Eye (tissue), 1 donor: ENCODE data around the gene MEOX2.

Experiments
- DNase-seq: peaks from one replicate; pipeline ENCODE4 v3.0.0-alpha.2; 2015

Gene MEOX2

DNA sequence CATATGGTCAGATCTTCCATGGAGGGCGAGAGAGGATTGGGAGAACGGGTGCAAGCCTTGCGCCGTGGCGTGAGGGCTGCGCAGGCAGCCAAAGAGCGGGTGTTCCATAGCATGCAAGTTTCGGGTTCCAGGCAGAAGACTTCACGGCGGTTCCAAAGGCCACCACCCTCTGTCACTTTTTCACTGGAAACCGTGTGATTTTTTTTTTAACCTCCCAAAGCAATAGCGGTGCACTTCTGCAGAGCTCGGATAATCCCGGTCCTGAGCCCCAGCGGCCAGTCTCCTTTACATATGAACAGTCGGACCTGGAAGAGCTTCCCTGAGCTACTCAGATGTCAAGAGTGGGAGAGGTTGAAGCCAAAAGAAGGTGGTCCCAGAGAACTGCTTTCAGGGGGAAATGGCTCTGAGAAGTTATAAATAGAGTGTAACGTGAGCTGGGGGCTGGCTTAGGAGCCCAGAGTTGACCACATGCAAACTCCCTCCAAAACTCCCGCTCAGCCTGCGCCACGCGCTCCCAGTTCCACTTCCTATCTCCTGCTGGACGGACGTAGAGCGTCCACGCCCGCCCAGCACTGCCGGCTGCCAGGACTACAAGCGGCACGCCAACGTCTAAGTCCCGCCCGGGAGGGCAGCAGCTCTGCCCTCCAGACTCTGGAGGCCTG lies at the start of gene MEOX2:
Gene MEOX2 (minus strand): TSS at position 389 of the 662 bp plus-strand sequence. CDS start 281 bp downstream, at position 108.
- DNase-seq, result peak; percentile 82

DNA sequence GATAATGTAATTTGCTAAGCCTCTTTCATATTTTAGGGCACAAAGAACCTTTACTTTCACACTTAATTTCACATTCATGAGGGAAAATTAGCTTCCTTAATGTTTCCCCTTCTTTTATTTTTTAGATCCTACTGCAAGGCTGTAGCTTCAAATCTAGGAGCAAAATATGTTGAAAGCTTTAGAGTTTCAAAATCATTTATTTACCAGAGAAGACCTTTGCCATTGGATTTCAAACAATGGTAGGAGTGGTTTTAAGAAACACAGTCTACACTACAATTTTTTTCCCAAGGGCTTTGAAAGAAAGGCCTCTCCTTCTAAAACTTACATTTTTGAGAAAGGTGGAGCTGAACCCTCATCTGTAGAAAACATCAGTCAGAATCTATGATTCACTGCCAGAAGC lies 43.3 kb upstream of the MEOX2 start:
- no peak for DNase-seq

DNA sequence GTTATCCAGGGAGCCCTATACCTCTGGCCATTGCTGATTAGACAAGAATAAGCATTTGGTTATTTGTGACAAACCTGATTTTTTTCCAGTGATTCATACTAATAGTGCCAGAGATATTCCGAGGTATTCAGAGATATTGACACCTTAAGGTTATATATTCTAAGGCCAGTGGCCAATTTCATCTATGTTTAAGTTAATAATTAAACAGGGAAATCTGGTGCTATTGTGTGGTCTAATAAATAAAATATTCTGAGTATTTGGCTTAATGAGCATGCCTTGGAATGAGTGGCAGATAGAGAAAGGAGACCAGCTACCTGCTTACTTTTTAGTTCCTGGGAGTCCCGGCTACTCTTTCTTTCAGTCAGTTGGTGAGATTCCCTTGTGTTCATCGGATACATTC lies 38.6 kb upstream of the MEOX2 start:
- no peak for DNase-seq

DNA sequence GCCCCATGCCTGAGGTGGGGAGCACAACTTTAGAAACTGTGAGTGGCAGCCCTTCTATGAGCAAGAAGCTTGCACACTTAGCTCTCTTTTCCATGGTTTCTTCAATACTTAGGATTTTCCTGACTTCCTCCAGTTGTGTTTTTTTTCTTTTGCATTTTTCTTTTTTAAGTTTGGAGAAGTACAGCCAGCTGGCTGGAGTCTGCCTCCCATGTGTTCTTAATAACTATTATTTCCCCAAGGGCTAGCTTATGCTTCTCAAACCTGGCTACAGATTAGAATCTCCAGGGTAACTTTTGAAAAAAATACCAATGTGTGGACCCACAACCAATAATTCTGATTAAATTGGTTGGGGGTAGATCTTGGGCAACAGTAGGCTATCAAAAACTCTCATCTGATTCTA lies 37.4 kb upstream of the MEOX2 start:
- no peak for DNase-seq

DNA sequence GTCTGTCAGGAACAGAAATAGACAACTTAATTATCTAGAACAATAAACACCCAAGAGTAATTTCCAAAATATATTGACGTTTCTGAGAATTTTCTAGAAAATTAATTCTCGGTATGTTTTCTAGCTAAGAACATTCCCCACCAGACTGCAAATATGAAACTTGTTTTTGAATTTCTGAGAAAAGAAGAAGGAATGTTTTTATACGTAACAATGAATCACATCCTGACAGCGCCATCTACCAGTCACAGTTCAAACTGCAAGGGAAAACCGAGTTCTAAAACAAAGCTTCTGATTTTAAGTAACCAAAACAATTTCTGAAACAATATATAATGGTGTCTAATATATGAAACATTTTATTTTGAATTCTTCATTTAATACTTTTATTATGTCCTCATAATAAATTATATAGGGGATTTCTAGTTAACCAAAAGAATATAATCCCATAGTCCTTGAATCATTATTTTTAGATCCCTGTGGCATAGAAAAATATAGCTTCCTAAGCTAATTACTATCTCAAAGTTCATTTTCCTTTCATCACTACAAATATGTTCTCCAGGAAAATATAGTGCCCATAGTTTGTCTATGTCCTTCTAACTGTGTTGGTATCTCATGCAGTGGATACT lies 34.5 kb upstream of the MEOX2 start:
- DNase-seq, result peak; percentile 29

DNA sequence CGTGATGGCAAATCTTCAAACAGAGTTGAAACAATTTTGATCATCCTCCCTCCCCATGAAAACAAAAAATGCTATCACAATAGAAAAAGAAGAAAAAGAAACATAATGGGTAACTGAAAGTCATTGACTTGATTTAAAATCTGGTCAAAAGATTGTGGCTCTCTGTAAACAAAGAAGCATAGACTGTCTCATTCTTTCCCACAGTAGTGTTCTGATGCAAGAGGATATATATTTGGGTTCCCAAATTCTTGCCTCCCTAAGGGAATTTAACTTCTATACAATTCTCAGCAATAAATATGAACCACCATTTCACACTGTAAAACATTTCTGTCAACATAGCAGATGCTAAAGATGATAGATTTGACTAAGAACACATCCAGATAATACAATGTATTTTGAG lies 32.8 kb upstream of the MEOX2 start:
- DNase-seq, result no peak

DNA sequence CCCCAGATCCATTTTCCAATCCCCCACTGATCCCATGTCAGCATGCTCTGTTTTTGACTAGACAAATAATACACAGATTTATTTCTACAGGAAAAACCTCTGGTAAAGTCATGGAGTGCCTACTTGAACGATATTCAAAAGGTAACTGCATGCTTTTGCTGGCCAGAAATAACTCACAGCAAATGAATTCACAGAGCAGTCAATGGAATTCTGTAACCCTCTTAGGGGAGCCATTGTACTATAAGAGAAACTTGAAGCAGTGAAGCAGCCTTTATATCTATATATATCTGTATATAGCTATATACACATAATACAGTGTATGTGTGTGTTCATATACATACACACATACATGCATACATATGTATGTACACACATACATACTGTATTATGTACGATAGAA lies 29.0 kb upstream of the MEOX2 start:
- DNase-seq, result no peak

DNA sequence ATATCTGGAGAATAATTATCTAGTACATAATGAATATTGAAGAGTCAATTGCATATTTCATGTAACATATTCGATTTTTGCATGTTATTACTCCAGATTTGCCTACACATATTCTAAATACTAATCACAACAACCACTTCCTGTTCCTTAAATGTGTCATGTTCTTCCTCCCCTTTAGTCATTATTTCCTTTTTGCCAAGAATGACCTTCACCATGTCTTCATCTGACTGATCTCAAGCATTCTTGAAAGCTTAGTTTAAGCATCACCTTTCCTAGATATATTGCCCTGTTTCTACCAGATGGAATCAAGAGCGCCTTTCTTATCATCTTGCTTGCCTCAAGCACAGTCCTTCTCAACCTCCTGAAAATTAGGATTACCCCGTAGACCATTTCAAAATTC lies 23.5 kb upstream of the MEOX2 start:
- no peak for DNase-seq

DNA sequence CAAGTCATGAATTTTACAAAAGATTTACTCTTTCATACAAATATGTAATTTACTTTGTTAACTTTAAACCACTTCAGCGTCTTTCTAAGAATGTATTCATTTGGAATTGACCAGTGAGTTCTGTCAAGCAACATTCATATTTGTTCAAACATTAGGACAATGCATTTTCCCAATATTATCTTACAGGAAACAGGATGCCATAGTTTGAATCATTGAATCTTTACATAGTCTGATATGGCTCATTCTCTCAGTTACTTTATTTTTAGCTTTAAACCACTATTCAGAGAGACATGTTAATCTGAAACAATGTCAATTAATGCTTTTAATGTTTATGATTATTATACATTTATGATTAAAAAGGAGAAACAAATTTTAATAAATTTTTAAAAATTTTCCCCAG lies 21.1 kb upstream of the MEOX2 start:
- DNase-seq, result no peak

DNA sequence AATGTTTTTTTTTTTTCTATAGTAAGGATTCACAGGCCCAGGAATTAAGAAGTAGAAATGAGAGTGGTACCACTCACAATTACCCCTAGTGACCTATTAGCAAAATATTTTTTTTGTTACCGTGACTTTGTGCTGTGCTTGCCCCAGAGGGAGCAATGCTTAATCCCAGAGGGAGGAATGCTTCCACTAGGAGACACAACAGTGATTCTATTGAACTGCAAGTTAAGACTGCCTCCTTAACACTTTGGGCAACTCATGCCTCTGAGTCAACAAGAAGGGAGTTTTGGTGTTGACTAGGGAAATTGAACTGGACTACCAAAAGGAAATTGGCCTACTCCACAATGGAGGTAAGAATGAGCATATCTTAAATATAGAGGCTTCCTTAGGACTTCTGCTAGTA lies 17.2 kb upstream of the MEOX2 start:
- no peak for DNase-seq

DNA sequence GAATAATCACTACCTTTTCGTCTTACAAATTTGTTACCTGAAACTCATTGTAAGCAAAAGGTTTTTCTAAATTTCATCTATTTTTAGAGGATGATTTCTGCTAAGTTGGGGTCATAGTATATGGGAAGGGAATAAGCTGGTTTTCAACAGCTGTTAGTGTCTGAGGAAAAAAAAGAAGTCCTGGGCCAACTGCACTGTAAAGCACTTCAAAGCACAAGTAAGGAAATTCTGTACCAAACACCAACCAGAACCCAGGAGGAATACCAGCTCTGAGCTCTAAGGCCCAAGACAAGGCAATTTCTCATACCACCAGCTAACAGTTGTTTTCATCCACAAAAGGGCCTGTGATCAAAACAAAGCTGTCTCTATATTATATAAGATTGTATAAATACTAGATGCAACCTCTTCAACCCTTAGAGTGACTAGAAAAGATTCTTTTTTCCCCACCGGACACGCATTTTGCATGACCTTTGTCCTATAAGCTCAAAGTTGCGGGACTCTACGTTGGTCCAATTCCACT lies 6.1 kb upstream of the MEOX2 start:
- no peak for DNase-seq

DNA sequence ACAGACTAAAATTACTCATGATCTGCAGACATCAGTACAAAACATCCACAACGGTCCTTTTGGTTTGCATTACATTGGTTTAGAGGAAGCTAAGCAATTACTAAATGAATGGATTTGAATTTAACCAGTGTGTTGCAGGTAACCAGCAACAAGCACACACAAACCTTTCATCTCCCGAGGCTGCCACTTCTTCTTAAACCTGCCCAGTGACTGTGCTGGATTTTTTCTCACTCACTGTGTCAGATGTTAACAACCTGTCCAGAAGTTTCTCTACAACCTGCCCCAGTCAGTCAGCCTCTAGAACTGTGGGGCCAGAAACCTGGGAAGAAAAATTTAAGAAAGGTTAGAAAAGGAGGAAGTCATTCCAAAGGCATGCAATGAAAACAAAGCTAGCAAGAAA lies 2.4 kb upstream of the MEOX2 start:
- DNase-seq, result peak; percentile 23

DNA sequence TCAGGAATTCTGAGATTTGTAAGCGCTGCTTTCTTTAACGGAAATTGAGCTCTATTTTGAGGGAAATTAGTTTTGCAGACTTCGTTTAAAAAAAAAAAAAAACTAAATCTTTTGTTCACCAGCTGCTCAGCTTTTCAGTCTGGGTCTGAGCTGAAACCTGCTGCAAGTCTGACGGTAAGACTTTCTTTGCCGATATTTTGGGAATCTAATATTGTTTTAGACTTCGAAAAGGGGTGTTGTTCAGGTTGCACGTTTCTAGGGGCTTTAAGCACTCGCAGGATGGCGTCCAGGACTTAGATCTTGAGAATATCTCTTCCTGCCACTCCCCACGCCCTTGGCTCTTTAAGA lies 1.8 kb upstream of the MEOX2 start:
- DNase-seq, result peak; percentile 48

DNA sequence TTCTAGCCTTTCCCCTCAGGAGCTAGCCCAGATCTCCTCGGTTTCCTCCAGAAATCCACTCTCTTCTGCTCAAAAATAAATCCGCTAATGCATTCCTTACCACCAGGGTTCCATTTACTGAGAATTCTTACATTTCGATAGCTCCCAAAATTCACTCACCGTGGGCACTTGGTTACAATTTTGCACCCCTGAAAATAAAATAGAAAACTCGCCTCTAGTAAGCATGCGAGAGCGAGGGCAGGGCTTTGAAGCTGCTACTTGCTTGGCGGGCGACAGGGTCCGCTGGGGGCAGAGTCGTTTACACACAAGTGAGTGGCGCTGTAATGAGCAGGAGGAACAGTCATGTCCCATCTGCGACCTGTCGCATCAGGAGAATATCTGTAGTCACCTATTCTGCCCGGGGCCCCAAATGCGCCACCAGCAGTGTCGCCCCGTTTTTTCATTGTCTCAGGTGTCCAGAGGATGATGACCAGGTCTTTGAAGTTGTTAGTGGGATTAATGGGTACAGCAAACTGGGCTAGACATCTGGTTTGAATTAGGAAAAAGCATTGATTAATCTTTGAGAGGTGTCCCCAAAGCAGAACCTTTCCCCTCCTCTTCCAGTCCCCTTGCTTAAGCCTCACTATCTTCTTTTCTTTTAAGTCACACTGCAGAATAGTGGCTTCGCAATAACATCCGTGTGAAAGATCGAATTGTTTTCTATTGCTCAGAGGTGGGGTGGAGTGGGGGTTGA lies 1.2 kb upstream of the MEOX2 start:
- peak; percentile 83 for DNase-seq

DNA sequence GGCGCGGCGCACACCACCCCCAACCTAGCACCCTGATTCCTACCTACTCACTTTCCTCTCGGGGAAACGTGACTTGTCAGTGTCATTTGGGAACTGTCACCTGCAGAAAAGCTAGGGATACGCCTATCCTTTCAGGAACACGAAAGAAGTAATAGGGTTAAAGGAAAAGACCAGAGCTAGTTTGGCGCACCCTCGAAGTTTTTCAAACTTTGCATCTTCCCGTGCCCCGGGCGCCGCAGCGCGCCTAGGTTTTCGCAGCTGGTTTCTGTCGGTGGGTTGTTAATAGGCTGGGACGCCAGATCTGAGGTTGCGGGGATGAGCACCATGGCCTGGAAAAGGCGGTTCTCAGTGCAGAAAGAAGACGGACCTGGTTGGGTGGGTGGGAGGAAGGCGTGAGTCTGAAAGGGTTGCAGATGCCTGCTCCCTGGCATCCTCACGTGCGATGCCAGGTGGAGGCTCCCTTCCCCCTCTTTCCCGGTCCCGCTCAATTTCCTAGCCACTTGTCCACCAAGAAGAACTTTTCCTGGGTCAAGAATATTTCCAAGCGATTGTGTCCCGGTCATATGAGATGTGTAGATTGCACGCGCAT lies 568 bp upstream of the MEOX2 start:
- DNase-seq, result no peak

DNA sequence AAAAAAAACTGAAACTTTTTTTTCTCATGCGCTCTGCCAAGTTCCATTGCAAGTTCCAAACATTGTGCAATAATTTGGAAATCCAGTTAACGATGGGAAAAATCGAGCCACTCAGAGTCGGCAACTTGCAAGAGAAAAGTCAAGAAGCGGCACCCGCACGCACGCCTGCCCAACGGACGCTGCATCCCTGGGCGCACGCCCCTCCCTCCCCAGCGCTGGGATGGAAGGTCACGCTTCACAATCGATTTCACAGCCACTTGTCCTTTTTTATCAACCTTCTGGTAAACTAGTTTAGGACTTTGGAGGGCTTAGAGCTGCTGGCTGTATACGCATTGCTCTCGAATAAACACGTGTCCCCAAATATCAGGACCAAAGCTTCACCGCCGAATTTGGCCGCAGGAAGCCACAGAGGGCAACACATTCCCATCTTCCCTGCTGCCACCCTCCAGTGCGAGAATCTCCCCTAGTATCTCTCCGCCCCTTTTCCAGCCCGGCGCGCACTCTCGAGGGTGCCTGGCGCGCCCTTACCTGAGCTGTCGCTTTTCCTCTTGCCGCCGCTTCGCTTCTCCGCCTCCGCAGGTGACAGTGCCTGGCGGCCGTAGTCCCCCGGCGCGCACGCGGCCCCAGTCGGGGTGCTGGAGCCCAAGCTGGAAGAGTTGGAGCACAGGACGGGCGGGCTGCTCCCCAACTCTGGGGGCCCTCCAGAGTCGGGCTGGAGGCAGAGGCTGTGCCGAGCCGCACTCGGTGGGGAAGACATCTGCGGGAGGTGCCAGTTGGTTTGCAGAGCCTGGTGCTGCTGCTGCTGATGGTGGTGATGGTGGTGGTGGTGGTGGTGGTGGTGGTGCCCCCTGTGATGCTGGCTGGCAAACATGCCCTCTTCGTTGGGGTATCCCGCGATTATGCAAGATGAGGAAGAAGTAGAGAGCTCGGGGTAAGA lies 857 bp downstream of the MEOX2 start:
- peak; percentile 61 for DNase-seq

DNA sequence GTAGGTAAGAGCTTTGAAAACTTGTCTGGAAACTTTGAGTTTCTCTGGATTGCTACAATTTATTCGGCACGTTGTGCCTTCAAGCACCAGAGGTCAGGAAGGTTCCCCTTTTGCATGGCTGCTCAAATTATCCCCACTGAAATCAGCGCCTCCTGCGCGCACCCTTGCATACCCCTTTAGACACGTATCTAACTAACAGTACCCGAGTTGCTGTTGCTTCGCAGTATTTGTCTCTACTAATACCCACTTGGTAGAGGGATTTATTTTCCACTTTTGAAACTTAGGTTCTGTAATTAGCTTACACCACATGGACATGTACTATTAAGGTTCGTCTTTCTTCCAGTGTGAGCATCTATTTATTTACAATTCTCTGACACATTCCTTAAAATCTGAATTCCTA lies 1.6 kb downstream of the MEOX2 start:
- DNase-seq, result peak; percentile 57

DNA sequence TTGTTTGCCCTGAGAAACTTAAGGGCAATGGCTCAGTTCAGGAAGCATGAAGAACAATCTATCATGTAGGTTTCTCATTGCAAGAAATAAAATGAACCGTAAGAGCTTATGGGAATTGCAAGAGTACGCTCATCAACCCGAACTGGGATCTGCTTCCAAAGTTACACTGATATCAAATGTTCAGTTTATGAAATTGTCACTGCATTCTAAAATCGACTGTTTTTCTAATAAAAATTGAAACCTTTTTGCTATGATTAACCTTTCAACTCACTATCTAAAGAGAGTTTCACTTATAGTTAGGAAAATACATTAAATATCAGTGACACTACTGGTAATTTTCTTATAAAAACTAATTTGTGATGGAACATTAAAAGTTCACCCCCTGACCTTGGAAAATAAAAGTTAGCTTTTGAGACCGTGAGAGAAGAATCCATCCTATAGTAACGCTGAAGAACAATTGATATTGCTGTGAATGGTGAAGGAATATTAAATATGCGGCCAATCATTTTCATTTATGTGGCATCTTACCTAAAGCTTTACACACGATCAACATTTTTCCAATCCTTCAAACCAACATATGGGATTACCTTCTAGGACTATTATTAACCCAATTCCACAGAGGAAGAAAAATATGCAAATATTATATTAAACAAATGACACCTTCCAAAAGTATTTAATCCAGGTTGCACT lies 2.2 kb downstream of the MEOX2 start:
- DNase-seq, result peak; percentile 17

DNA sequence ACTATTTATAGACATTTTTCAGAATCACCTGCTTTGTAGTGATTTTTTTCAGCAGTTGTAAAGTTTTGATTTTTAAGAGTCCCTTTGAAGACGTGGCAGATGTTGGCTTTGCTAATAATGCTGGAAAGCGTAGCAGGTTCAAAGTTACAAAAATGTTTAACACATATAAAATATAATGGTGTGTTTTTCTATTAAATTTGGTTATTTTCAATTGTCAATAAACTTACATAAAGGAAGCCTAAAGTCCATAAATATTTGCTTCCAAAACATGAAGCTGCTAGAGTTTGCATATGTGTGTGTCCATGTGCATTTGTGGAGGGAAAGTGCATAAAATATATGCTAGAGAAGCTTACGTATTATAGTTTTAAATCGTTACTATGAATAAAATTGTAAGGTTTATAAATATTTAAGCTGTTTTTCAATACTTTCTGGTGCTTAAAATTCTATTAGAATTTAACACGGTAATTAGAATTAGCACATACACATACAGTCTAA lies 3.7 kb downstream of the MEOX2 start:
- no peak for DNase-seq

DNA sequence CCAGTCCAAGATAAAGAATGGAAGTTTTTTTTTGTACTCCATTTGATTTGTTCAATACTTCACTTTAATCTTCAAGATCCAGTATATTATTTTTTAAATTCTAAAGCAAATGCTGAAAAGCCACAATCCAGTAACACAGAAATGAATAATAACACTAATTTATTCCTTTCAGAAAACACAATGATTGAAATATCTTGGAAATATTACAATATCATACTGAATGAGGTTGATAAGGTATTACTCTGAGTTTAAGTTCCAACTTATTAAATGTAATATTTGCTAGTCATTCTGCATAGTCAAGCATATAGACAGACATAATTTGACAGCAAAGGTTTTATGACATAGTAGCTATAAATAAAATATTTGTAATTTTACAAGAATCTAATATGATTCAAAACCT lies 4.4 kb downstream of the MEOX2 start:
- DNase-seq, result no peak

DNA sequence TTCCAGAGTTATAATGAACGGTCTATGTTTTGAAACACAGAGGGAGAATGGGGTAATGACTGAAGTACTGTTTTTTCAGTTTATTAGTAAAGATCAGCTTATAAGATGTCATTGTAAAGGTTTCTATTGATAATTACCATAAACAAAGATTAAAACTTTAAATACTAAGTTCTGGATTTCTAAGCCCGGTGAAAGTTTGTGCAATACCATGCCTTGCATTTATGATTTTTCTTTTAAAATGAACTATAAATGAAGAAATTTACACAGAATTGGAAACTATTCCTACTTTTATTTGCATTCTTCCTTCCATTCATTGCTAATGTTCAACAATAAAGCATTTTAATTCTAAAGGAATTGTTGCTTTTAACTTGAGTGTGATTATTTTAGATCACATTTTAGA lies 4.9 kb downstream of the MEOX2 start:
- no peak for DNase-seq

DNA sequence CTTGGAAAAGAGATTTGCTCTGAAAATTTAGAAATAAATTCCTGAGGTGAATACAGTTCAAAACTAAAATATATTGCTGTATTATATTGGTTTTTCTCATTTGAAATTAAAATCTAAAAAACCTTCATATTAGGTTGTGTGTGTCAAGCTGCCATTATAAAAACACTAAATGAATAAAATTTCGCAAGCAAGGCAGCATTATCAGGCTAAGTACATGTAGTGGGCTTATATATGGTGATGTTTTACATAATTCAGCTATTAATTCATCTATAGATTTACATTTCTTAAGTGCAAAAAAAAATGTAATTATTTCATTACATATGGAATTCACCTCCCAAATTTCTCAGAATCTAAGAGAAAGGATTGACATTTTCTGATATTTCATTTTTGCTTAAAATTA lies 5.3 kb downstream of the MEOX2 start:
- DNase-seq, result no peak
